CD4-positive, alpha-beta memory T cell (primary cell): Measurements from ENCODE around the gene TBC1D12. TPM values are rescaled to one million over a fixed set of nuclear protein-coding genes. Genes with fewer than 3 reads are reported as not detected.
"Not testable (repeated sequence)": the region's sequence is repeated elsewhere in the genome, so short reads cannot be mapped to it uniquely, and the experiment has no call there.

Source experiments
- CTCF ChIA-PET: fragments of 350-600 bp; sonication (Branson Sonifier 250); formaldehyde crosslinking; loops from one replicate; lab custom pipeline; 2021; ENCODE audit warnings: inconsistent platforms; ENCODE audit not compliant: partially characterized antibody; lab: Charles Lee
- POLR2A ChIA-PET: fragments of 350-600 bp; sonication (Branson Sonifier 250); formaldehyde crosslinking; loops from one replicate; lab custom pipeline; 2021; ENCODE audit not compliant: partially characterized antibody; lab: Charles Lee
- DNase-seq, 5 donors: peaks; one replicate each; pipeline versions ENCODE4 v3.0.0 to v3.0.0-alpha.2; 2020 to 2022; ENCODE audit warnings: mixed read lengths in 1 of 5
- H3K27ac ChIP-seq: one replicate; pipeline ENCODE4 v1.7.0; 2013; ENCODE audit warnings: low read depth, low read length
- H3K27me3 ChIP-seq: 2 replicates; pipeline ENCODE4 v1.7.0; 2013; ENCODE audit warnings: mild to moderate bottlenecking, low read length, moderate library complexity; ENCODE audit not compliant: insufficient read depth
- H3K36me3 ChIP-seq: 2 replicates; pipeline ENCODE4 v1.7.0; 2013; ENCODE audit warnings: mild to moderate bottlenecking, low read length, moderate library complexity; ENCODE audit not compliant: insufficient read depth
- H3K4me1 ChIP-seq: 2 replicates; pipeline ENCODE4 v1.7.0; 2013; ENCODE audit warnings: mild to moderate bottlenecking, low read length, moderate library complexity; ENCODE audit not compliant: insufficient read depth
- H3K4me3 ChIP-seq, 2 donors: one replicate each; pipeline ENCODE4 v1.7.0; 2013; ENCODE audit warnings: low read length in 2 of 2, mild to moderate bottlenecking in 1 of 2
- H3K9me3 ChIP-seq, 2 donors: one replicate each; pipeline ENCODE4 v1.7.0; 2013; ENCODE audit warnings: low read length in 2 of 2, control low read depth in 1 of 2; ENCODE audit not compliant: control insufficient read depth in 1 of 2
- H3K27ac Mint-ChIP-seq, 7 donors: one replicate each; pipeline ENCODE4 v1.8.0; 2020 to 2021; ENCODE audit warnings: mixed read lengths in 7 of 7, mild to moderate bottlenecking in 6 of 7, inconsistent platforms in 3 of 7, moderate library complexity in 3 of 7
- H3K27me3 Mint-ChIP-seq, 2 donors: one replicate each; pipeline ENCODE4 v1.8.0; 2020 to 2021; ENCODE audit warnings: mixed read lengths in 2 of 2
- H3K36me3 Mint-ChIP-seq, 2 donors: one replicate each; pipeline ENCODE4 v1.8.0; 2020 to 2021; ENCODE audit warnings: mixed read lengths in 2 of 2, inconsistent platforms in 1 of 2, mild to moderate bottlenecking in 1 of 2
- H3K4me1 Mint-ChIP-seq, 4 donors: one replicate each; pipeline ENCODE4 v1.8.0; 2020 to 2021; ENCODE audit warnings: mixed read lengths in 4 of 4, mild to moderate bottlenecking in 1 of 4
- H3K4me3 Mint-ChIP-seq, 8 donors: one replicate each; pipeline ENCODE4 v1.8.0; 2020 to 2021; ENCODE audit warnings: mixed read lengths in 8 of 8, mild to moderate bottlenecking in 7 of 8, moderate library complexity in 6 of 8, inconsistent platforms in 3 of 8
- H3K9me3 Mint-ChIP-seq, 8 donors: one replicate each; pipeline ENCODE4 v1.8.0; 2020 to 2021; ENCODE audit warnings: mixed read lengths in 8 of 8, mild to moderate bottlenecking in 5 of 8, inconsistent platforms in 3 of 8, moderate library complexity in 1 of 8
- intact Hi-C: fragments of 100-400 bp; cut with micrococcal nuclease; formaldehyde crosslinking; loops from one replicate; pipeline ENCODE4 v1.15.1; 2023
- polyA plus RNA-seq, 2 donors: library from polyadenylated mRNA; unstranded; fragments of 300-500 nt; fragmentation: Illumina TruSeq; gene quantifications; one replicate each; pipeline ENCODE4 v1.2.3, GENCODE V29; 2021
- total RNA-seq, 2 experiments: library from RNA; stranded (reverse); gene quantifications; one replicate each; pipeline ENCODE4 v1.2.3, GENCODE V29; 2021

TBC1D12 gene
- total and polyA plus RNA-seq, 4 experiments from 2014 or later, result 0.30 to 0.96 TPM; not detected in 2

GRCh38 chr10:94549221-94549620 lies 146.9 kb downstream of the TBC1D12 start:
- no peaks in the 10 kb centered on the region for H3K27me3 ChIP-seq
- ChIA-PET CTCF (no interaction called here), POLR2A (no interaction called here)
- no peak overlapping the region for H3K4me3 Mint-ChIP-seq
- peaks cover 8 to 16% of the 10 kb centered on the region in 2 donors for H3K36me3 Mint-ChIP-seq
- intact Hi-C loops, result loop anchor here (10.0 kb wide), 1 partner anchor 1146 kb away; the partner anchor contains the start of gene TCTN3
- H3K27ac Mint-ChIP-seq, result peak overlapping the region in 1 of 7 donors; percentile 6
- DNase-seq, result no peak
- peaks cover 23% of the 10 kb centered on the region for H3K4me1 ChIP-seq
- no peaks in the 10 kb centered on the region for H3K36me3 ChIP-seq
- H3K4me1 Mint-ChIP-seq, result peaks cover 14 to 29% (median 22%) of the 10 kb centered on the region in 4 donors
- H3K27ac ChIP-seq, result no peak overlapping the region
- no peaks in the 10 kb centered on the region for H3K9me3 ChIP-seq
- no peak overlapping the region for H3K4me3 ChIP-seq
- H3K27me3 Mint-ChIP-seq, result no peaks in the 10 kb centered on the region
- no peaks in the 10 kb centered on the region for H3K9me3 Mint-ChIP-seq

DNA sequence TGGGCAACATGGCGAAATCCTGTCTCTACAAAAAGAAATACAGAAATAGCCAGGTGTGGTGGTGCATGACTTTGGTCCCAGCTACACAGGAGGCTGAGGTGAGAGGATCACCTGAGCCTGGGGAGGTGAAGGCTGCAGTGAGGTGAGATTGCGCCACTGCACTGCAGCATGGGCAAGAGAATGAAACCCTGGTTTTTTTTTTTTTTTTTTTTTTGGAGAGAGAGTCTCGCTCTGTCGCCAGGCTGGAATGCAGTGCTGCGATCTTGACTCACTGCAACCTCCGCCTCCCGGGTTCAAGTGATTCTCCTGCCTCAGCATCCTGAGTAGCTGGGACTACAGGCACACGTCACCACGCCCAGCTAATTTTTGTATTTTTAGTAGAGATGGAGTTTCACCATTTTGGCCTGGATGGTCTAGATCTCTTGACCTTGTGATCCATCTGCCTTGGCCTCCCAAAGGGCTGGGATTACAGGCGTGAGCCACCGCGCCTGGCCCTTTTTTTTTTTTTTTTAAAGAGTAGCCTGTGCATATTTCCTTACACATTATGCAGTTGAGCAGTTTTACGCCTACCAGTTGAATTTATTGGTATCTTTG lies 165.5 kb downstream of the TBC1D12 start:
- H3K27ac ChIP-seq, POLR2A ChIA-PET, H3K4me3 Mint-ChIP-seq, H3K27me3 Mint-ChIP-seq, CTCF ChIA-PET, H3K4me3 ChIP-seq, H3K27ac Mint-ChIP-seq, H3K27me3 ChIP-seq, H3K9me3 ChIP-seq, H3K4me1 ChIP-seq, H3K36me3 ChIP-seq, DNase-seq, H3K4me1 Mint-ChIP-seq, H3K9me3 Mint-ChIP-seq, intact Hi-C loops: not testable (repeated sequence)
- H3K36me3 Mint-ChIP-seq, result peaks cover 17 to 19% of the 10 kb centered on the region in 2 donors

- no peak for DNase-seq
- H3K4me1 Mint-ChIP-seq, result peaks cover 0 to 1% (median 0%) of the 10 kb centered on the region in 4 donors
- H3K27ac Mint-ChIP-seq, result no peak overlapping the region
- peaks cover 16 to 21% of the 10 kb centered on the region in 2 donors for H3K36me3 Mint-ChIP-seq
- Histone ChIP-seq H3K9me3 (no peaks in the 10 kb centered on the region), H3K27me3 (no peaks in the 10 kb centered on the region), H3K4me1 (no peaks in the 10 kb centered on the region), H3K4me3 (no peak overlapping the region), H3K36me3 (no peaks in the 10 kb centered on the region), H3K27ac (no peak overlapping the region)
- intact Hi-C loops, result no loop called here
- H3K27me3 Mint-ChIP-seq, result no peaks in the 10 kb centered on the region
- no peak overlapping the region for H3K4me3 Mint-ChIP-seq
- CTCF ChIA-PET, result no interaction called here
- POLR2A ChIA-PET, result no interaction called here
- H3K9me3 Mint-ChIP-seq, result no peaks in the 10 kb centered on the region
These were observed 168.7 kb downstream of the TBC1D12 start for GRCh38 chr10:94571081-94571480.

DNA sequence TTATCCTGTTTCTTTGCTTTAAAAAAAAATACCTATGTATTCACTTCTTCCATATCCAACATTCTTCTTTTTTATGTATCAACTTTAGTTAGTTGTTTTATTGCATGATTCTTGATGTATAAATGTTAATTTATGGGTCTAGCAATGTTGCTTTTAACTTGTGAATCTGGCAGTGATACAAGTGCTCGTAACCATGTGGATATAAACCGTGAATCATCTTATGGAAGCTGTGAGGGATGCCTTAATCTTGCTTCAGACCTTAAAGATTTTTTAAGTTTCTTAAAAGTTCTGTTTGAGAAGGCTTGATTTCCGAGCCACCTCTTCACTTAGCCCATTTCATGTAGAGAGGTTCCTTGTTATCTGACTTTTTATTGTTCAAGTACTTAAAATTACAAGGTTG lies 169.2 kb downstream of the TBC1D12 start:
- no peaks in the 10 kb centered on the region for H3K9me3 ChIP-seq
- DNase-seq, result no peak
- no peak overlapping the region for H3K4me3 ChIP-seq
- no peak overlapping the region for H3K4me3 Mint-ChIP-seq
- ChIA-PET POLR2A (no interaction called here), CTCF (no interaction called here)
- peaks cover 0 to 1% (median 0%) of the 10 kb centered on the region in 4 donors for H3K4me1 Mint-ChIP-seq
- intact Hi-C loops, result no loop called here
- H3K27me3 Mint-ChIP-seq, result no peaks in the 10 kb centered on the region
- no peaks in the 10 kb centered on the region for H3K27me3 ChIP-seq
- peaks cover 13 to 19% of the 10 kb centered on the region in 2 donors for H3K36me3 Mint-ChIP-seq
- H3K27ac Mint-ChIP-seq, result no peak overlapping the region
- H3K4me1 ChIP-seq, result no peaks in the 10 kb centered on the region
- H3K27ac ChIP-seq, result no peak overlapping the region
- no peaks in the 10 kb centered on the region for H3K9me3 Mint-ChIP-seq
- H3K36me3 ChIP-seq, result no peaks in the 10 kb centered on the region

DNA sequence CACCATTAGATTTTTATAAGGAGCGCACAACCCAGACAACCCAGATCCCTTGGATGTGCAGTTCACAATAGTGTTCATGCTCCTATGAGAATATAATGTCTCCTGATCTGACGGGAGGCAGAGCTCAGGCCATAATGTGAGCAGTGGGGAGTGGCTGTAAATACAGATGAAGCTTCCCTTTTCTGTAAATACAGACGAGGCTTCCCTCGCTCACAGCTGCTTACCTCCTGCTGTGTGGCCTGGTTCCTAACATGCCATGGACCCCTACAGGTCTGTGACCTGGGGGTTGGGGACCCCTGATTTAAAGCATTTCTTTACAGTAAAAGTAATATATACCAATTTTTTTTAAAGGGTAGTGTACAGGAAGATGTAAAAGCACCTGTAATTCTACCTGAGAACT lies 176.4 kb downstream of the TBC1D12 start:
- H3K27me3 Mint-ChIP-seq, result no peaks in the 10 kb centered on the region
- no peak overlapping the region for H3K4me3 Mint-ChIP-seq
- Histone ChIP-seq H3K4me3 (no peak overlapping the region), H3K27me3 (no peaks in the 10 kb centered on the region), H3K9me3 (no peaks in the 10 kb centered on the region), H3K27ac (no peak overlapping the region), H3K36me3 (no peaks in the 10 kb centered on the region), H3K4me1 (no peaks in the 10 kb centered on the region)
- ChIA-PET CTCF (interaction anchor here (1.1 kb wide), 1 partner anchor 15 kb away, joined by 3 read pairs; no protein-coding TSS in a partner anchor), POLR2A (no interaction called here)
- no peaks in the 10 kb centered on the region for H3K4me1 Mint-ChIP-seq
- DNase-seq, result no peak
- peaks cover 5 to 15% of the 10 kb centered on the region in 2 donors for H3K36me3 Mint-ChIP-seq
- intact Hi-C loops, result no loop called here
- no peaks in the 10 kb centered on the region for H3K9me3 Mint-ChIP-seq
- no peak overlapping the region for H3K27ac Mint-ChIP-seq

DNA sequence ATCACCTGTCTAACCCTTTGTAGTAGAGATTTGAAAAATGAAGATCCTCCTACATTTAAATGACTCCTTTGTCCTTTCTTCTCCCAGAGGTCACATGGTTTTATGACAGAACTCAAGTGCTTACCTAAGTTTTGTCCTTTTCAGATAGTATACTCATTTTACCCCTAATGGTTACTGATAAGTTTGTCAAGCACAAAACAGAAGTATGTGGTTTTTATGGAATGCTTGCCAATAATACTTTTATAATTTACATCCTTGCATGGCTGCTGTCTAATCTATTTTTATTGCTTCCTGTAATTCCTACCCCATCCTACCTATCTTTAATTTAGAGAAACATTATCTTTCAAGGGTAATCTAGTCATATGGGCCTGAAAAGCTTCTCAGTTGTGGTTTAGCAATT lies 180.8 kb downstream of the TBC1D12 start:
- intact Hi-C loops, result no loop called here
- CTCF ChIA-PET, result no interaction called here
- H3K9me3 Mint-ChIP-seq, result no peaks in the 10 kb centered on the region

More for the DNA sequence above, 180.8 kb downstream of the TBC1D12 start:
- H3K9me3 ChIP-seq, result no peaks in the 10 kb centered on the region
- H3K27me3 ChIP-seq, result no peaks in the 10 kb centered on the region
- peaks cover 7% of the 10 kb centered on the region in 2 donors for H3K36me3 Mint-ChIP-seq
- H3K4me1 ChIP-seq, result no peaks in the 10 kb centered on the region
- no peaks in the 10 kb centered on the region for H3K27me3 Mint-ChIP-seq
- H3K27ac Mint-ChIP-seq, result no peak overlapping the region
- H3K4me3 Mint-ChIP-seq, result no peak overlapping the region
- no peak overlapping the region for H3K4me3 ChIP-seq
- DNase-seq, result no peak
- H3K27ac ChIP-seq, result no peak overlapping the region
- H3K36me3 ChIP-seq, result no peaks in the 10 kb centered on the region
- no peaks in the 10 kb centered on the region for H3K4me1 Mint-ChIP-seq
- POLR2A ChIA-PET, result no interaction called here
